PC-3 (cell line): Measurements from ENCODE around the gene SPRED3.

Experiments used
- EZH2 ChIP-seq: fragments of 300-600 bp; sonication (generic); IDR thresholded peaks from one replicate; pipeline ENCODE4 v1.6.1; 2017; ENCODE audit warnings: antibody characterized with exemption, mild to moderate bottlenecking, low read length; ENCODE audit not compliant: unreplicated experiment
- EZH2phosphoT487 ChIP-seq: fragments of 300-600 bp; sonication (generic); IDR thresholded peaks from 2 replicates; pipeline ENCODE4 v1.6.1; 2018; ENCODE audit warnings: mild to moderate bottlenecking, antibody characterized with exemption, low read length, borderline replicate concordance
- TF ChIP-seq, protein P1 (sequence below): fragments of 300-600 bp; sonication (generic); conservative IDR thresholded peaks from 2 replicates; pipeline ENCODE4 v1.5.1; 2017; ENCODE audit warnings: antibody characterized with exemption, low read depth, mild to moderate bottlenecking, low read length

DNA sequence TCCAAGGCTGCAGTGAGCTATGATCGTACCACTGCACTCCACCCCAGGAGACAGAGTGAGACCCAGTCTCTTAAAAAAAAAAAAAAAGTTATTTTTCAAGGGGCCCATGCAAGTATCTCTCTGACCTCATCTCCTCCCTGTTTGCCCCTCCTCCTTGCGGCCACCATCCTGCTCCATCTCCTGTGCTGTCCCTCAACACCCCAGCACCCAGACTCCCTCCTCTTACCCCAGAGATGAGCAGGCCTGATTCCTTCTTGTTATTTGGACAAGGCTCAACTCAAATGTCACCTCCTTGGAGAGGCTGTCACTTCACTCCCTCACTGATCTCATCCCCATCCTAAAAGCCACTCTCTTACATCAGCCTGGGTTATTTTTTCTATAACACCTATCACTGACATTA is 49.4 kb downstream of the SPRED3 start:
- TF ChIP-seq, protein P1, sequence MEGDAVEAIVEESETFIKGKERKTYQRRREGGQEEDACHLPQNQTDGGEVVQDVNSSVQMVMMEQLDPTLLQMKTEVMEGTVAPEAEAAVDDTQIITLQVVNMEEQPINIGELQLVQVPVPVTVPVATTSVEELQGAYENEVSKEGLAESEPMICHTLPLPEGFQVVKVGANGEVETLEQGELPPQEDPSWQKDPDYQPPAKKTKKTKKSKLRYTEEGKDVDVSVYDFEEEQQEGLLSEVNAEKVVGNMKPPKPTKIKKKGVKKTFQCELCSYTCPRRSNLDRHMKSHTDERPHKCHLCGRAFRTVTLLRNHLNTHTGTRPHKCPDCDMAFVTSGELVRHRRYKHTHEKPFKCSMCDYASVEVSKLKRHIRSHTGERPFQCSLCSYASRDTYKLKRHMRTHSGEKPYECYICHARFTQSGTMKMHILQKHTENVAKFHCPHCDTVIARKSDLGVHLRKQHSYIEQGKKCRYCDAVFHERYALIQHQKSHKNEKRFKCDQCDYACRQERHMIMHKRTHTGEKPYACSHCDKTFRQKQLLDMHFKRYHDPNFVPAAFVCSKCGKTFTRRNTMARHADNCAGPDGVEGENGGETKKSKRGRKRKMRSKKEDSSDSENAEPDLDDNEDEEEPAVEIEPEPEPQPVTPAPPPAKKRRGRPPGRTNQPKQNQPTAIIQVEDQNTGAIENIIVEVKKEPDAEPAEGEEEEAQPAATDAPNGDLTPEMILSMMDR, result no peak
- TF ChIP-seq EZH2 (no peak), EZH2phosphoT487 (no peak)
